ENCODE results near the gene KCNK4. TPM values are rescaled to one million over a fixed set of nuclear protein-coding genes. Genes with fewer than 3 reads are reported as not detected.

KCNK4 gene
- total and polyA plus RNA-seq, 2 donors (not counting 3 experiments of a cell fraction or from before 2014, with no cell fraction given), result 0.06 to 0.44 TPM

DNA sequence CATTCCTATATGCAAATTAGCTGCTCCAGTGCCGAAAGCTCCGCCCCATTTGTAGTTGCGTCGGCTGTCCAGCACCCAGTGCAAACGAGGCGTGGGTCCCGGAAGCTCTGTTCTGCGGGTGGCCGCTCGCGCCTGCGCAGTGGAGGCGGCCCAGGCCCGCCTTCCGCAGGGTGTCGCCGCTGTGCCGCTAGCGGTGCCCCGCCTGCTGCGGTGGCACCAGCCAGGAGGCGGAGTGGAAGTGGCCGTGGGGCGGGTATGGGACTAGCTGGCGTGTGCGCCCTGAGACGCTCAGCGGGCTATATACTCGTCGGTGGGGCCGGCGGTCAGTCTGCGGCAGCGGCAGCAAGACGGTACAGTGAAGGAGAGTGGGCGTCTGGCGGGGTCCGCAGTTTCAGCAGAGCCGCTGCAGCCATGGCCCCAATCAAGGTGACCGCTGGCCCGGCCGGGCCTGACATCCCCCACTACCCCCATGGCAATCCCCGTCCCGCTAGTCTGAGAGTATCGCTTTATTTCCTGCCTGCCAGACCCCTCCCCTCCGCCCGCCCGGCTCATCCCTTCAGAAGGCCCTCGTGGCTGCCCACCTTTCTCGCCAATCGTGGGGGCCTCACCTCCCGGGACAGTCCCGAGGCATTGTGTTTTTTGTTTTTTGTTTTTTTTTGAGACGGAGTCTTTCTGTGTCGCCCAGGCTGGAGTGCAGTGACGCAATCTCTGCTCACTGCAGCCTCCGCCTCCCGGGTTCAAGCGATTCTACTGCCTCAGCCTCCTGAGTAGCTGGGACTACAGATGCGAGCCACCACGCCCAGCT, 27.1 kb downstream of the KCNK4 start, which contains the start of gene PRDX5:
TSS of gene PRDX5 (plus strand) at position 161 of the 805 bp plus-strand sequence. CDS start at position 256, 95 bp downstream.
- peaks cover 10% of the 10 kb centered on the region for H3K4me1 ChIP-seq (ENCODE audit: control insufficient read depth, extremely low read depth, insufficient read depth, low read length)
- H3K79me2 ChIP-seq (ENCODE audit: control insufficient read depth, insufficient read depth, low read length), result peaks cover 4% of the 10 kb centered on the region
- ChIA-PET POLR2A (interaction anchor here (0.6 to 2.1 kb wide), 7 partner anchors 9 to 137 kb away, joined by 3 to 6 read pairs (median 5); partner anchors contain the start of genes NUDT22, STIP1 and TRPT1), CTCF (interaction anchor here (0.5 to 3.6 kb wide), 24 partner anchors 9 to 581 kb away, joined by 3 to 72 read pairs (median 6); partner anchors contain the start of genes BAD, CATSPERZ, CCDC88B and ESRRA)
- H3K27me3 ChIP-seq (ENCODE audit: control insufficient read depth in 2 of 2, insufficient read depth in 2 of 2, low read length in 2 of 2), result no peaks in the 10 kb centered on the region
- intact Hi-C loops (cut with micrococcal nuclease), result loop anchor here (1.0 to 2.0 kb wide), 5 partner anchors 13 to 48 kb away; partner anchors contain the start of genes ESRRA and RPS6KA4
- H3K9me3 ChIP-seq (replicated peaks; ENCODE audit: control insufficient read depth, insufficient read depth, low read length), result no peaks in the 10 kb centered on the region
- peak within 1 kb of the TSS; percentile 65 for H2AFZ ChIP-seq (ENCODE audit: low read depth, low read length)
- H3K27ac ChIP-seq (ENCODE audit: insufficient read depth, low read depth, low read length), result peak within 1 kb of the TSS; percentile 87
- TF ChIP-seq JUN (IDR thresholded peaks at IDR 0.05; ENCODE audit: borderline replicate concordance, insufficient read depth, insufficient read length, low read depth), result no peak
- TF ChIP-seq, protein P1, sequence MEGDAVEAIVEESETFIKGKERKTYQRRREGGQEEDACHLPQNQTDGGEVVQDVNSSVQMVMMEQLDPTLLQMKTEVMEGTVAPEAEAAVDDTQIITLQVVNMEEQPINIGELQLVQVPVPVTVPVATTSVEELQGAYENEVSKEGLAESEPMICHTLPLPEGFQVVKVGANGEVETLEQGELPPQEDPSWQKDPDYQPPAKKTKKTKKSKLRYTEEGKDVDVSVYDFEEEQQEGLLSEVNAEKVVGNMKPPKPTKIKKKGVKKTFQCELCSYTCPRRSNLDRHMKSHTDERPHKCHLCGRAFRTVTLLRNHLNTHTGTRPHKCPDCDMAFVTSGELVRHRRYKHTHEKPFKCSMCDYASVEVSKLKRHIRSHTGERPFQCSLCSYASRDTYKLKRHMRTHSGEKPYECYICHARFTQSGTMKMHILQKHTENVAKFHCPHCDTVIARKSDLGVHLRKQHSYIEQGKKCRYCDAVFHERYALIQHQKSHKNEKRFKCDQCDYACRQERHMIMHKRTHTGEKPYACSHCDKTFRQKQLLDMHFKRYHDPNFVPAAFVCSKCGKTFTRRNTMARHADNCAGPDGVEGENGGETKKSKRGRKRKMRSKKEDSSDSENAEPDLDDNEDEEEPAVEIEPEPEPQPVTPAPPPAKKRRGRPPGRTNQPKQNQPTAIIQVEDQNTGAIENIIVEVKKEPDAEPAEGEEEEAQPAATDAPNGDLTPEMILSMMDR (IDR thresholded peaks at IDR 0.05; ENCODE audit: extremely low read depth in 1 of 2, insufficient read depth in 1 of 2, low read depth in 1 of 2, low read length in 2 of 2), result peak in 1 of 2 donors; percentile 32
- TF ChIP-seq EZH2 (IDR thresholded peaks at IDR 0.05; ENCODE audit: borderline replicate concordance, low read depth, low read length, severe bottlenecking), result no peak
- TF ChIP-seq POLR2AphosphoS5 (IDR thresholded peaks at IDR 0.05; ENCODE audit: insufficient read depth, low read depth, low read length), result peak; percentile 87
- peak; percentile 64 for TF ChIP-seq POLR2A (IDR thresholded peaks at IDR 0.05; ENCODE audit: low read depth, low read length)
- H3K9ac ChIP-seq (replicated peaks; ENCODE audit: extremely low read depth, insufficient read depth, low read length), result peak within 1 kb of the TSS; percentile 77
- peaks cover 2 to 18% of the 10 kb centered on the region in 2 experiments for H3K36me3 ChIP-seq (ENCODE audit: control insufficient read depth in 2 of 2, extremely low read depth in 1 of 2, insufficient read depth in 2 of 2, low read length in 2 of 2)
- H3K4me2 ChIP-seq (ENCODE audit: insufficient read depth, low read length), result peak within 1 kb of the TSS; percentile 87
- DNase-seq (ENCODE audit: low read depth, low spot score), result peak; percentile 96
- FAIRE-seq, result no peak
- H4K20me1 ChIP-seq (replicated peaks; ENCODE audit: control insufficient read depth, extremely low read depth, insufficient read depth, low read length), result no peaks in the 10 kb centered on the region
- TSS peak; percentile 44 for BruUV-seq (replicated peaks)
- peak within 1 kb of the TSS; percentile 57 to 76 (median 75) for H3K4me3 ChIP-seq (replicated peaks in 1 of 3; ENCODE audit: insufficient read depth in 1 of 3, low read depth in 1 of 3, low read length in 3 of 3)
- no peaks in the 10 kb centered on the region for H3K9me1 ChIP-seq (replicated peaks; ENCODE audit: control insufficient read depth, extremely low read depth, insufficient read depth, low read length)
- dilution Hi-C loops (cut with MboI; ENCODE audit: extremely low pct_ligation_motif_present, low sequenced_read_pairs), result no loop called here

Measured in endothelial cell of umbilical vein (primary cell).